ENCODE results near the gene HDLBP.

DNA sequence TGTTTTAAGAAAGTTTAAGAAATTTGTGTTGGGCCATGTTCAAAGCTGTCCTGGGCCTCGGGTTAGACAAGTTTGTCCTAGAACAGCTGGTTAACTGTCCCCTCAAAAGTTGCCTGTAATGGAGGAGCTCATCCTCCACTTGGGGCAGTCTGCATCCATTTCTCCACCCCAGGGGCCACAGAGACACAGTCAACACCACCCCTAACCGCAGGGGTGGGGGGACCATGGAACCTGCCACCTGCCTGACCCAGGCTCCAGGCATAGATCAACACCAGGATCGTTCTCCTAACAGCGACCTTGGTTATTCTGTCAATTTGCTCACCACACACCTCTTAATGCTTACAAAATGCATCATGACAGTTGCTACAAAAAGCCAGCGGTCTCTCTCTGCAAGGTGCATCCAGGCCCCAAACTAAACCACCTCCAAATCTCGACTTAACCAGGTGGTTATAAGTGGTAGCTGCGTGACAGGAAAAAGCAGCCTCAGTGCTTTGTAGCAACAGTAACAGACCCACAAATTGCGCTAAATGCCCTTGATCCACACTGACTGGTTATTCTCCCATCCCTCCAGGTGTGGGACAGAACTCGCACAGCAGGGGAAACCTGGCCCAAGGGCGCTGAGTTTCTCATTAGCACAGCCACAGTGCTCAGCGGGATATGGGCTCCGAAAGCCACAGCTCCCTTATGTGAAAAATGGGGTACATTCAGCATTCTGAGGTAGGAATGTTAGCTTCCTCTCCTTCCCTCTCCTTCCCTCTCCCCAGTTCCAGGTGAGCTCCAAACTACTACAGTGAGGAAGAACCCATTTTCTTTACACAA is 48.0 kb downstream of the HDLBP start:
- TF ChIP-seq, protein P1, sequence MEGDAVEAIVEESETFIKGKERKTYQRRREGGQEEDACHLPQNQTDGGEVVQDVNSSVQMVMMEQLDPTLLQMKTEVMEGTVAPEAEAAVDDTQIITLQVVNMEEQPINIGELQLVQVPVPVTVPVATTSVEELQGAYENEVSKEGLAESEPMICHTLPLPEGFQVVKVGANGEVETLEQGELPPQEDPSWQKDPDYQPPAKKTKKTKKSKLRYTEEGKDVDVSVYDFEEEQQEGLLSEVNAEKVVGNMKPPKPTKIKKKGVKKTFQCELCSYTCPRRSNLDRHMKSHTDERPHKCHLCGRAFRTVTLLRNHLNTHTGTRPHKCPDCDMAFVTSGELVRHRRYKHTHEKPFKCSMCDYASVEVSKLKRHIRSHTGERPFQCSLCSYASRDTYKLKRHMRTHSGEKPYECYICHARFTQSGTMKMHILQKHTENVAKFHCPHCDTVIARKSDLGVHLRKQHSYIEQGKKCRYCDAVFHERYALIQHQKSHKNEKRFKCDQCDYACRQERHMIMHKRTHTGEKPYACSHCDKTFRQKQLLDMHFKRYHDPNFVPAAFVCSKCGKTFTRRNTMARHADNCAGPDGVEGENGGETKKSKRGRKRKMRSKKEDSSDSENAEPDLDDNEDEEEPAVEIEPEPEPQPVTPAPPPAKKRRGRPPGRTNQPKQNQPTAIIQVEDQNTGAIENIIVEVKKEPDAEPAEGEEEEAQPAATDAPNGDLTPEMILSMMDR (IDR thresholded peaks at IDR 0.05; ENCODE audit: low read depth, low read length), result no peak
- no peak for TF ChIP-seq EZH2phosphoT487 (IDR thresholded peaks at IDR 0.05; ENCODE audit: low read depth)

Measured in OCI-LY3 (cell line).